Activated CD4-positive, CD25-positive, alpha-beta regulatory T cell treated with anti-CD3 and anti-CD28 coated beads, Interleukin-2, amount 50 U/mL, for 16 hours (primary cell): ENCODE data around the gene PXT1.
A peak's percentile ranks its signal among the peaks of the same experiment; 100 is the strongest.

Experiments used
- DNase-seq: peaks from one replicate; pipeline ENCODE4 v3.0.0-alpha.2; 2020; ENCODE audit warnings: low read depth, low spot score

Gene PXT1

DNA sequence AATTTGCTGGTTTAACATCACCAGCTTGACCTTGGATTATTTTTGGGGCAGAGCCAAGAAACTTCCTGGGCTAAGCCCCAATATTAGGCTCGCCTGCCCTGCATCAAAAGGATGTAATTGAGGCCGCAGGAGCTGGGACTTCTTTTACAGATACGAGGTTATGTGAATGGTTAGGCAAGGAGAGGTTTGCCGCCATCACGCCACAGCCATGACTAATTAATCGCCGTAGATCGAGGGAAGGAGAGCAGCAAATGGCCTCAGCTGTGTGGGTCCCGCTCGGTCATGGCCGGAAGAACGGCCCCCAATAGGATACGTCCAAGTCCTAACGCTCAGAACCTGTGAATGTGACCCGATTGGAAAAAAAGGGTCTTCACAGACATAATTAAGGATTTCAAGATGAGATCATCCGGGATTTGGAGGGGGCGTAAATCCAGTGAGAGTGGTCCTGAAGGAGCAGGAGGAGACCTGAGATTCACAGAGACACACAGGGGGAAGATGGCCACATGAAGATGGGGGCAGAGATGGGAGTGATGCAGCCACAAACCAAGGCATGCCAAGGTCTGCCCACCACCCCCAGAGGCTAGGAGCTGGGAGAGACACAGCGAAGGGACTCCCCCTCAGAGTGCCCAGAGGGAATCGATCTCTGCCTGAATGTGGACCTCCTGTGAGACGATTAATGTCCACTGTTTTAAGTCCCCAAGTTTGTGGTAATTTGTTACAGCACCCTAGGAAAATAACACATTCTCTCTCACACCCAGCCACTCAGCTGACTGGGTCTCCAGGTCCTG, 96.0 kb downstream of the PXT1 start:
- DNase-seq, result no peak

DNA sequence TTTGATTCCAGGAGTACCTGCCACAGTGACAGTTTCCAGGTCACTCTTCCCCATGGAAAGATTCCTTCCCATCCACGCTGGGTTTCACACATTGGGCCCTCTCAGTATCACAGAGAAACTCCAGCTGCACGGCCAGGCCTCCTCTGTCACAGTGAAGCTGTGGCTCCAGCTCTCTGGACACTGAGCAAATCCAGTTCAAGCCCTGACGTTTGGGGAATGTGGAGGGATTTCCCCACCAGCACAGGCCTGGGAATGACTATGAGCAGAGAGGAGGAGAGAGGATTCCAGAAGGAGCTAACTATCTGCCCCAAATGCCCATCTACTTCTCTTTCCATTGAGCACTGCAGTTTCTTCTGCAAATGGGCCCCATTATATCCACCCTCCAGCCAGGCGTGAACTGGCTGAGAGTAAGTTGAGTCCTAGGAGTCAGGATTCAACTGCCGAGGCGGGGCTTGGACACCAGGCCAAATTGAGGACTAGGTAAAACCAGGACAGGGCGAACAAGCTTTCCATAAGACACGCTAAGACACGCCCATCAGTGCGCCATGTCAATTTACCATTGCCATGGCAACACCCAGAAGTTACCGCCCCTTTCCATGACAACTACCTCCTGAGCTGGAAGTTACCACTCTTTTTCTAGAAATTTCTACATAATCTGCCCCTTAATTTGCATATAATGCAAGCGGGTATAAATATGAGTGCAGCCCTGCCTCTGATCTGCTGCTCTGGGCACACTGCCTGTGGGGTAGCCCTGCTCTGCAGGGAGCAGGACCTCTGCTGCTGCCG, 96.8 kb downstream of the PXT1 start:
- DNase-seq, result no peak

DNA sequence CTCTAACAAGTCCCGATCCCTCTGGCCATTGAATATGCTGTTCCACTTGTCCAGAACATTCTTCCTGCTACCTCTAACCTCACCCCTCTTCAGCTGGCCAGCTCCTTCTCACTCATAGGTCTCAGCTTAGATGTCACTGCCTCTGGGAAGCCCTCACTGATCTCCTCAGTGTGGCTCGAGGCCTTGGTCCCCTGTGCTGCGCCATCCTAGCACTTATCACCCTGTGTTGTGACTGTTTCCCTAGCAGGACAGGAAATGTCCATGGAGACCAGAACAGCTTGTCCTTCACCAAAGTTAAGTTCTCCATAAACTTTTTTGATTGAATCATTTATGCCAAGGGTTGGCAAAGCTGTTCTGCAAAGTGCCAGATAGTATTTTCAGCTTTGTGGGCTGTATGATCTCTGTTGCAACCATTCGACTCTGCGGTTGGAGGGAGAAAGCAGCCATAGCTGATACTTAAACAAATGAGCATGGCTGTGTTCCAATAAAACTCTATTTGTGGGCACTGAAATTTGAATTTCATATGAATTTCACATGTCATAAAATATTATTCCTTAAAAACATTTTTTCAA, 99.5 kb downstream of the PXT1 start:
- no peak for DNase-seq

DNA sequence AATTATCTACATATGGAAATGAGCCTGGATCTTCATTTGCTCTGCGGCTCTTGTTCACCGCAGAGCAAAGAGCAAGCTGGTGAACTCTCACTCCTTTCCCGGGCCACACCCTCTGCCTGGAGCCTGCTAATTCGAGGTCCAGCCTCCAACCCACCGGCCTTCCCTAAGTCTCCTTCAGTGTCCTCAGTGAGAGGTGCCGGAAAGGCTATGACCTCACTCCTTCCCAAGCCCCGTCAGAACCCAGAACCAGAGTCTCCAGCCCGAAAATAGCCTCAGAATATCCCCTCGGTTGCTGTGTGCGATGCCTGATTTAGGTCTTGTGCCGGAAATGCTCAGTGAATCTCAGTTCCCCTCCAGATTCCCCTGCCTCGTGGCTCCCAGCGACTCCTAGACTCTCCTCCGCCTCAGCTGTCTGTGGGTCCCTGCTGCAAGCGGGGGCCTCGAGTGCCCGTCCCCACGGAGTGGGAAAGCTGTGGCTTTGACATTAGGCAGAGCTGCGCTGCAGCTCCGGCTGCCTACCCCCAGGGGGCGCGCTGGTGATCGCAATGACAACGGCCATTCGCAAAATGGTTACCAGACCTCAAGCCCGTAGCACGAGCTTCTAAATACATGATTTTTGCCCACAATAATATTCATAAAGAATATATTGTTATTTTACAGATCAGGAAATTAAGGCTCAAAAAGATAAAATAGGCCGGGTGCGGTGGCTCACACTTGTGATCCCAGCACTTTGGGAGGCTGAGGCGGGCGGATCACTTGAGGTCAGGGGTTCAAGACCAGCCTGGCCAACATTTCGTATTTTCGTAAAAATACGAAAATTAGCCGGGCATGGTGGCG, 101.8 kb downstream of the PXT1 start:
- DNase-seq, result peak; percentile 48
